CD4-positive, alpha-beta T cell (primary cell): ENCODE measurements around the gene DEFB123. TPM values are rescaled to one million over a fixed set of nuclear protein-coding genes. Genes with fewer than 3 reads are reported as not detected.

Experiments
- ATAC-seq: fragments of 200-7000 bp; cut with Tn5 transposase; one replicate; pipeline ENCODE4 v1.10.0; 2022; ENCODE audit warnings: mild to moderate bottlenecking; ENCODE audit not compliant: poor library complexity
- CTCF ChIA-PET: fragments of 350-600 bp; sonication (Branson Sonifier 250); formaldehyde crosslinking; loops from one replicate; lab custom pipeline; 2021; ENCODE audit warnings: antibody characterized with exemption, inconsistent platforms; lab: Charles Lee
- POLR2A ChIA-PET: fragments of 350-600 bp; sonication (Branson Sonifier 250); formaldehyde crosslinking; loops from one replicate; lab custom pipeline; 2021; ENCODE audit warnings: antibody characterized with exemption, inconsistent platforms; lab: Charles Lee
- DNase-seq, 14 experiments: peaks; one replicate each; pipeline ENCODE4 v3.0.0-alpha.2; 2013 to 2020; ENCODE audit warnings: mixed read lengths in 2 of 14
- H3K27ac ChIP-seq, 2 donors: one replicate each; pipeline versions ENCODE4 v1.5.1 to v1.7.0; 2013; ENCODE audit warnings: low read length in 2 of 2, low read depth in 1 of 2, mild to moderate bottlenecking in 1 of 2
- H3K27me3 ChIP-seq, 2 experiments: 1 replicate in 1 of 2; 2 replicates in 1 of 2; pipeline versions ENCODE4 v1.6.1 to v1.7.0; 2013; ENCODE audit warnings: low read length in 2 of 2, control low read depth in 1 of 2, mild to moderate bottlenecking in 1 of 2, moderate library complexity in 1 of 2; ENCODE audit not compliant: insufficient read depth in 2 of 2, control insufficient read depth in 1 of 2
- H3K36me3 ChIP-seq: one replicate; pipeline ENCODE4 v1.6.1; 2013; ENCODE audit warnings: low read length, control low read depth; ENCODE audit not compliant: insufficient read depth
- H3K4me1 ChIP-seq: one replicate; pipeline ENCODE4 v1.6.1; 2013; ENCODE audit warnings: low read length, control low read depth; ENCODE audit not compliant: insufficient read depth
- H3K4me3 ChIP-seq: one replicate; pipeline ENCODE4 v1.5.1; 2013; ENCODE audit warnings: mild to moderate bottlenecking, low read length, moderate library complexity
- H3K9me3 ChIP-seq, 2 experiments: 1 replicate in 1 of 2; 2 replicates in 1 of 2; pipeline versions ENCODE4 v1.6.1 to v1.7.0; 2013; ENCODE audit warnings: low read length in 2 of 2, mild to moderate bottlenecking in 2 of 2, control low read depth in 1 of 2, moderate library complexity in 1 of 2; ENCODE audit not compliant: control insufficient read depth in 1 of 2, insufficient read depth in 1 of 2
- H3K27ac Mint-ChIP-seq: one replicate; pipeline ENCODE4 v1.8.0; 2020; ENCODE audit warnings: mixed read lengths
- H3K27me3 Mint-ChIP-seq: one replicate; pipeline ENCODE4 v1.8.0; 2021; ENCODE audit warnings: mixed read lengths
- H3K36me3 Mint-ChIP-seq: one replicate; pipeline ENCODE4 v1.8.0; 2021; ENCODE audit warnings: low read depth, mixed read lengths
- H3K4me1 Mint-ChIP-seq: one replicate; pipeline ENCODE4 v1.8.0; 2021; ENCODE audit warnings: low read depth, mixed read lengths
- H3K4me3 Mint-ChIP-seq: one replicate; pipeline ENCODE4 v1.8.0; 2020; ENCODE audit warnings: mild to moderate bottlenecking, mixed read lengths
- H3K9me3 Mint-ChIP-seq: one replicate; pipeline ENCODE4 v1.8.0; 2020; ENCODE audit warnings: mixed read lengths
- CTCF ChIP-seq: fragments of 200-600 bp; IDR thresholded peaks from one replicate; pipeline ENCODE4 v1.8.0; 2022; ENCODE audit warnings: antibody characterized with exemption, mild to moderate bottlenecking
- intact Hi-C, 2 experiments: fragments of 100-400 bp; cut with DNase I in 1 of 2; cut with micrococcal nuclease in 1 of 2; formaldehyde crosslinking; loops; one replicate each; pipeline versions ENCODE4 v1.15.1 to v1.9.0; 2023 to 2025; cut with DNase I, micrococcal nuclease
- total RNA-seq, 174 experiments: library from RNA in 2 of 174; stranded (reverse) in 2 of 174; gene quantifications; one replicate each; pipeline ENCODE4 v1.2.3 and lab custom pipeline; 2021 to 2026

Gene DEFB123
- total RNA-seq, 2 experiments from 2014 or later: not detected

- no peaks in the 10 kb centered on the region for H3K36me3 Mint-ChIP-seq
- peaks cover 0 to 17% of the 10 kb centered on the region in 2 experiments for H3K9me3 ChIP-seq
Measured at GRCh38 chr20:31484001-31484400, 43.6 kb downstream of the DEFB123 start.

GRCh38 chr20:31485450-31486339 lies 45.3 kb downstream of the DEFB123 start:
- DNase-seq: no peak
- Mint-ChIP-seq H3K27me3 (peaks cover 50% of the 10 kb centered on the region), H3K27ac (no peak overlapping the region), H3K36me3 (no peaks in the 10 kb centered on the region), H3K4me3 (no peak overlapping the region), H3K9me3 (no peaks in the 10 kb centered on the region), H3K4me1 (no peaks in the 10 kb centered on the region)
- ChIA-PET POLR2A (no interaction called here), CTCF (no interaction called here)
- ATAC-seq: no peak
- no peak for TF ChIP-seq CTCF
- no peak overlapping the region for H3K4me3 ChIP-seq
- peaks cover 0 to 17% of the 10 kb centered on the region in 2 experiments for H3K9me3 ChIP-seq
- H3K36me3 ChIP-seq: no peaks in the 10 kb centered on the region
- H3K4me1 ChIP-seq: peaks cover 4% of the 10 kb centered on the region
- intact Hi-C loops: no loop called here
- no peak overlapping the region for H3K27ac ChIP-seq
- H3K27me3 ChIP-seq: peaks cover 10 to 14% of the 10 kb centered on the region in 2 experiments

More at GRCh38 chr20:31484001-31484400, 43.6 kb downstream of the DEFB123 start:
- no peaks in the 10 kb centered on the region for H3K36me3 ChIP-seq
- H3K27ac ChIP-seq: no peak overlapping the region
- H3K4me3 ChIP-seq: no peak overlapping the region
- POLR2A ChIA-PET: no interaction called here
- H3K4me1 ChIP-seq: peaks cover 4% of the 10 kb centered on the region
- no peaks in the 10 kb centered on the region for H3K4me1 Mint-ChIP-seq
- intact Hi-C loops: no loop called here
- H3K27me3 Mint-ChIP-seq: peaks cover 54% of the 10 kb centered on the region
- TF ChIP-seq CTCF: no peak
- peaks cover 10 to 14% of the 10 kb centered on the region in 2 experiments for H3K27me3 ChIP-seq
- CTCF ChIA-PET: no interaction called here
- H3K9me3 Mint-ChIP-seq: no peaks in the 10 kb centered on the region
- DNase-seq (peak in 3 of 14 experiments; percentile 14 to 28 (median 15)), ATAC-seq (no peak)
- no peak overlapping the region for H3K4me3 Mint-ChIP-seq
- no peak overlapping the region for H3K27ac Mint-ChIP-seq

GRCh38 chr20:31488115-31488514 lies 47.7 kb downstream of the DEFB123 start:
- Mint-ChIP-seq H3K27ac (no peak overlapping the region), H3K36me3 (no peaks in the 10 kb centered on the region), H3K4me1 (no peaks in the 10 kb centered on the region), H3K9me3 (no peaks in the 10 kb centered on the region), H3K4me3 (no peak overlapping the region), H3K27me3 (peaks cover 35% of the 10 kb centered on the region)
- ATAC-seq (no peak), DNase-seq (no peak)
- Histone ChIP-seq H3K27ac (no peak overlapping the region), H3K4me1 (peaks cover 4% of the 10 kb centered on the region), H3K4me3 (no peak overlapping the region), H3K36me3 (no peaks in the 10 kb centered on the region), H3K9me3 (peaks cover 0 to 17% of the 10 kb centered on the region in 2 experiments), H3K27me3 (peaks cover 5 to 14% of the 10 kb centered on the region in 2 experiments)
- intact Hi-C loops: no loop called here
- ChIA-PET CTCF (no interaction called here), POLR2A (no interaction called here)
- TF ChIP-seq CTCF: no peak
